ENCODE data around the gene PPL. TPM values are rescaled to one million over a fixed set of nuclear protein-coding genes. Genes with fewer than 3 reads are reported as not detected.
"Not testable (repeated sequence)": the region's sequence is repeated elsewhere in the genome, so short reads cannot be mapped to it uniquely, and the experiment has no call there.

The PPL gene
- total RNA-seq, 2 experiments from 2014 or later, result not detected

GRCh38 chr16:4970010-4970409, 33.1 kb upstream of the PPL start:
- Mint-ChIP-seq H3K27ac (no peak overlapping the region), H3K9me3 (peaks cover 12% of the 10 kb centered on the region), H3K36me3 (peaks cover 6% of the 10 kb centered on the region), H3K4me3 (no peak overlapping the region), H3K4me1 (peaks cover 12% of the 10 kb centered on the region), H3K27me3 (peaks cover 4% of the 10 kb centered on the region)
- POLR2A ChIA-PET, result no interaction called here
- DNase-seq (no peak), ATAC-seq (ENCODE audit: low read depth) (no peak)

- no peak for DNase-seq
- no peak overlapping the region for H3K4me3 Mint-ChIP-seq
These were observed 32.0 kb upstream of the PPL start for GRCh38 chr16:4968879-4969483.

GRCh38 chr16:4968278-4968677, 31.3 kb upstream of the PPL start:
- Mint-ChIP-seq H3K9me3 (peaks cover 11% of the 10 kb centered on the region), H3K4me1 (peaks cover 10% of the 10 kb centered on the region)
- H3K27me3 Mint-ChIP-seq; POLR2A ChIA-PET; H3K27ac Mint-ChIP-seq; H3K36me3 Mint-ChIP-seq; DNase-seq; ATAC-seq (ENCODE audit: low read depth); H3K4me3 Mint-ChIP-seq: not testable (repeated sequence)

More at GRCh38 chr16:4968879-4969483, 32.0 kb upstream of the PPL start:
- Mint-ChIP-seq H3K36me3 (peaks cover 6% of the 10 kb centered on the region), H3K27ac (no peak overlapping the region), H3K27me3 (peaks cover 6% of the 10 kb centered on the region), H3K4me1 (peaks cover 12% of the 10 kb centered on the region), H3K9me3 (peaks cover 12% of the 10 kb centered on the region)
- POLR2A ChIA-PET, result no interaction called here
- ATAC-seq (ENCODE audit: low read depth), result no peak

GRCh38 chr16:4966736-4967453, 29.9 kb upstream of the PPL start:
- Mint-ChIP-seq H3K4me3 (no peak overlapping the region), H3K9me3 (peaks cover 1% of the 10 kb centered on the region), H3K4me1 (no peaks in the 10 kb centered on the region), H3K27ac (no peak overlapping the region), H3K27me3 (peaks cover 8% of the 10 kb centered on the region), H3K36me3 (no peaks in the 10 kb centered on the region)
- POLR2A ChIA-PET, result no interaction called here
- ATAC-seq (ENCODE audit: low read depth) (no peak), DNase-seq (no peak)

GRCh38 chr16:4963527-4963926, 26.6 kb upstream of the PPL start:
- H3K4me1 Mint-ChIP-seq; H3K27ac Mint-ChIP-seq; DNase-seq; POLR2A ChIA-PET; ATAC-seq (ENCODE audit: low read depth); H3K27me3 Mint-ChIP-seq; H3K9me3 Mint-ChIP-seq; H3K36me3 Mint-ChIP-seq; H3K4me3 Mint-ChIP-seq: not testable (repeated sequence)

- Mint-ChIP-seq H3K27me3 (peaks cover 11% of the 10 kb centered on the region), H3K27ac (no peak overlapping the region), H3K4me3 (no peak overlapping the region), H3K36me3 (no peaks in the 10 kb centered on the region), H3K4me1 (peaks cover 6% of the 10 kb centered on the region), H3K9me3 (no peaks in the 10 kb centered on the region)
- DNase-seq (no peak), ATAC-seq (ENCODE audit: low read depth) (no peak)
- POLR2A ChIA-PET, result no interaction called here
These were observed 25.8 kb upstream of the PPL start for GRCh38 chr16:4962716-4963115.

- H3K27ac Mint-ChIP-seq, result no peak overlapping the region
- no peak for ATAC-seq (ENCODE audit: low read depth)
- DNase-seq, result no peak
- POLR2A ChIA-PET, result no interaction called here
- H3K4me1 Mint-ChIP-seq, result peaks cover 11% of the 10 kb centered on the region
- peaks cover 29% of the 10 kb centered on the region for H3K27me3 Mint-ChIP-seq
- no peaks in the 10 kb centered on the region for H3K36me3 Mint-ChIP-seq
- H3K9me3 Mint-ChIP-seq, result no peaks in the 10 kb centered on the region
- H3K4me3 Mint-ChIP-seq, result no peak overlapping the region
These were observed 23.6 kb upstream of the PPL start for GRCh38 chr16:4960579-4960978.

GRCh38 chr16:4958510-4959438, 21.8 kb upstream of the PPL start:
- POLR2A ChIA-PET, result interaction anchor here (0.9 kb wide), 1 partner anchor 687 kb away, joined by 3 read pairs; no protein-coding TSS in a partner anchor
- ATAC-seq (ENCODE audit: low read depth) (no peak), DNase-seq (no peak)
- no peak overlapping the region for H3K27ac Mint-ChIP-seq
- peaks cover 30% of the 10 kb centered on the region for H3K27me3 Mint-ChIP-seq
- H3K9me3 Mint-ChIP-seq, result no peaks in the 10 kb centered on the region
- H3K4me3 Mint-ChIP-seq, result peak overlapping the region; percentile 93
- H3K36me3 Mint-ChIP-seq, result no peaks in the 10 kb centered on the region
- peaks cover 11% of the 10 kb centered on the region for H3K4me1 Mint-ChIP-seq

GRCh38 chr16:4957720-4958509, 21.0 kb upstream of the PPL start, which contains the start of gene SEC14L5:
SEC14L5 (plus strand) TSS chr16:4958330; CDS start chr16:4959324, 994 bp downstream.
- Mint-ChIP-seq H3K36me3 (no peaks in the 10 kb centered on the region), H3K9me3 (no peaks in the 10 kb centered on the region), H3K4me3 (peak within 1 kb of the TSS; percentile 93), H3K27me3 (peaks cover 30% of the 10 kb centered on the region), H3K27ac (peak within 1 kb of the TSS; percentile 72), H3K4me1 (peaks cover 15% of the 10 kb centered on the region)
- POLR2A ChIA-PET, result interaction anchor here (0.5 kb wide), 1 partner anchor 1053 kb away, joined by 4 read pairs; no protein-coding TSS in a partner anchor
- peak; percentile 83 for ATAC-seq (ENCODE audit: low read depth)
- DNase-seq, result peak; percentile 95

GRCh38 chr16:4957420-4957719, 20.4 kb upstream of the PPL start:
- Mint-ChIP-seq H3K4me1 (peaks cover 15% of the 10 kb centered on the region), H3K9me3 (no peaks in the 10 kb centered on the region), H3K4me3 (peak overlapping the region; percentile 93), H3K27me3 (peaks cover 30% of the 10 kb centered on the region), H3K36me3 (no peaks in the 10 kb centered on the region), H3K27ac (peak overlapping the region; percentile 72)
- DNase-seq (no peak), ATAC-seq (ENCODE audit: low read depth) (no peak)
- POLR2A ChIA-PET, result interaction anchor here (1.1 kb wide), 1 partner anchor 341 kb away, joined by 3 read pairs; no protein-coding TSS in a partner anchor

- Mint-ChIP-seq H3K4me3 (no peak overlapping the region), H3K4me1 (peaks cover 15% of the 10 kb centered on the region), H3K27me3 (peaks cover 29% of the 10 kb centered on the region), H3K36me3 (no peaks in the 10 kb centered on the region), H3K27ac (no peak overlapping the region), H3K9me3 (no peaks in the 10 kb centered on the region)
- no peak for ATAC-seq (ENCODE audit: low read depth)
- POLR2A ChIA-PET, result no interaction called here
- no peak for DNase-seq
These were observed 17.8 kb upstream of the PPL start for GRCh38 chr16:4954714-4955113.

- not testable (repeated sequence) for H3K4me1 Mint-ChIP-seq, H3K4me3 Mint-ChIP-seq, DNase-seq
These were observed 14.6 kb upstream of the PPL start for GRCh38 chr16:4951583-4951982.

GRCh38 chr16:4949986-4950385, 13.0 kb upstream of the PPL start:
- DNase-seq (no peak), ATAC-seq (ENCODE audit: low read depth) (no peak)
- POLR2A ChIA-PET, result no interaction called here
- H3K27me3 Mint-ChIP-seq, result peaks cover 3% of the 10 kb centered on the region
- H3K4me3 Mint-ChIP-seq, result no peak overlapping the region
- peaks cover 4% of the 10 kb centered on the region for H3K4me1 Mint-ChIP-seq
- H3K9me3 Mint-ChIP-seq, result no peaks in the 10 kb centered on the region
- no peak overlapping the region for H3K27ac Mint-ChIP-seq
- no peaks in the 10 kb centered on the region for H3K36me3 Mint-ChIP-seq

More at GRCh38 chr16:4951583-4951982, 14.6 kb upstream of the PPL start:
- H3K36me3 Mint-ChIP-seq; POLR2A ChIA-PET; ATAC-seq (ENCODE audit: low read depth); H3K9me3 Mint-ChIP-seq; H3K27ac Mint-ChIP-seq: not testable (repeated sequence)
- peaks cover 11% of the 10 kb centered on the region for H3K27me3 Mint-ChIP-seq

Data from activated naive CD8-positive, alpha-beta T cell treated with anti-CD3 and anti-CD28 coated beads, Interleukin-2, amount 10 ng/mL, durations not matched to agents 7 days and 5 days (primary cell).